Measurements from ENCODE around the gene GALNT7.

The GALNT7 gene

DNA sequence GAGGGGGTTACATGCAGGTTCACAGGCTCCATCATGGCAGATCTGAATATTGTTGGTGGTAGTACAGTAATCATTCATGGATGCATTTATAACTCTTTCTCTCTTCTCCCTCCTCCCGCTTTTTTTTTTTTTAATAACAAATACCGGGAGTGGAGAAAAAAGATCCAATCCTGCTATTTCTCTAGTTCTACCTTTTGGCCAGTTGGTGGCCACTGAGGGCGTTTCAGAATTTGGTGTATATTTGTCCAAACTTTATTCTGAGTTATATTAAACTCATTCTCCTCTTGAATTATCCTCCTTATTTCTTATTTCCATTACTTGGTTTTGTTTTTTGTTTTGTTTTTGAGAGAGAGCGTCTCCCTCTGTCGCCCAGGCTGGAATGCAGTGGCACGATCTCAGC lies 90.7 kb downstream of the GALNT7 start:
- in situ Hi-C loops (cut with MboI; ENCODE audit: low sequenced_read_pairs): no loop called here

- in situ Hi-C loops (cut with MboI; ENCODE audit: low sequenced_read_pairs): loop anchor here (10.0 kb wide), 1 partner anchor 246 kb away; no protein-coding TSS in a partner anchor
Measured at GRCh38 chr4:173261052-173261451, 92.4 kb downstream of the GALNT7 start.

DNA sequence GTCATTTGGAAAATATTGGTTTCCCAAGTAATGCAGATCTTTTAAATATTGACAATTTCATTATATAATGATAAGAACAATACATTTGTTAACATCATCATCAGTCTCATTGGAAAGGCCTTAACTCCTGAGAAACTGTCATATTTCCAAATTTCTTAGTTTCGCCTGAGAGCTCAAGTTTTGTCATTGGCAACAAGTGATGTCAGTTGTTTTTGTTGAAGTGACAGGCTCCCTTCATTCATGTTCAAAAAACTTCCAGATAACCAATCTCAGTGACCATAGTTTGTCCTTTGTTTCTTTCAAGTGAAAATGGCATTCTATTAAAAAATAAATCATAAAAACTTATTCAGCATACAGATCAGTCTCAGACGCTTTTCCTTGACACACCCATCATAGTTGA lies 93.8 kb downstream of the GALNT7 start:
- in situ Hi-C loops (cut with MboI; ENCODE audit: low sequenced_read_pairs): loop anchor here (10.0 kb wide), 1 partner anchor 248 kb away; no protein-coding TSS in a partner anchor

DNA sequence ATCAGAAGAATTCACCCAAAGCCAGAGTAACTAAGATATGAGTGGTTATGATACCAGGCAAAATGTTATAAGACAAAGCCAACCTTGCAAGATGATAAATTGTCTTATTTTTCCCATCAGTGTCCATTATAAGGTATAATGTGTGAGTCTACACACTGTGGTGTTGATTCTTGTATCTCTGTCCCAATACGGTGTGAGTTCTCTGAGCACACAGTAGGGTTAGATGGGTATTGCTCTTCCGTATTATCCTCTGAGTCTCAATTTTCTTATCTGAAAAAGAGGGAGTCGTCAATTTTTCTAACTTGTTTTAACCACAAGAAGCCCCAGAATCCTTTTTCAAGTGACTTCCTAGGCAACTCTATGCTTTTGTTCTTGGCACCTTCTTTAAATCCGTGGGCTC lies 95.6 kb downstream of the GALNT7 start:
- in situ Hi-C loops (cut with MboI; ENCODE audit: low sequenced_read_pairs): loop anchor here (10.0 kb wide), 1 partner anchor 249 kb away; no protein-coding TSS in a partner anchor

DNA sequence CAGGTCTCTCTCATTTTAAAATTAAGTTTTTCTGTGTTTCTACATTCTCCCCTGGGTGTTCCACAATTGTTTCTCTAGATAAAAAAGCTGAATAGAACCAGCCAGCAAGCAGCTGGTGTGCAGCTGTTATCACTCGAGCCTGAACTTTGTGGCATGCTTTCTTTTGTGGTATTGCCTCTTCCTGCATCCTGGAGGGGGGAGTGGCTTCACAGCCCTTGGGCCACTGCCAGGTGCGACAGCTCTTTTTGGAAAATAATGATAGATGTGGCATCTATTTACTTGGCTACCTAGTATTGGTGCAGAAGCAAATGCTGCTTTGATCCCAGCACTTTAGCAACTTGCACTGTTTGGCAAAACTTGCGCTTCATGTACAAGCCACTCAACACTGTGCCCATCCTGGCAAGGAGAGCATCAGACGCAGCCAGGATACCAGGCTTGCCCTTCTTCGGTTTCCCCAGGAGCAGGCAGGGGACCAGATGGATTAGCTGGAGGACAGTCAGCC lies 96.1 kb downstream of the GALNT7 start:
- in situ Hi-C loops (cut with MboI; ENCODE audit: low sequenced_read_pairs): loop anchor here (10.0 kb wide), 1 partner anchor 250 kb away; no protein-coding TSS in a partner anchor

DNA sequence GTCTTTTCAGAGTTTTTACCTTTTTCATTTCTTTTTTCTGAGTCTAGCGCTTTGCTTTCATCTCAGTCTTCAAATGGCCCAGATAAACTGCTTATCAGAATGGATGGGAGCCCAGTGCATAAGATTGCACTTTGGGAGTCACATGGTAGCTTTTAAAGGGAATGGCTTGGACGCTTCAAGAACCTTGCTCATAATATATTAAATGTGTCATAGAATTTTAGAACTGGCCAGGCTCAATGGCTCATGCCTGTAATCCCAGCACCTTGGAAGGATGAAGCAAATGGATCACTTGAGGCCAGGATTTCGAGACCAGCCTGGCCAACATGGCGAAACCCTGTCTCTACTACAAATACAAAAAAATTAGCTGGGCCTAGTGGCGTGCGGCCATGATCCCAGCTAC lies 97.1 kb downstream of the GALNT7 start:
- in situ Hi-C loops (cut with MboI; ENCODE audit: low sequenced_read_pairs): loop anchor here (10.0 kb wide), 1 partner anchor 251 kb away; no protein-coding TSS in a partner anchor

- in situ Hi-C loops (cut with MboI; ENCODE audit: low sequenced_read_pairs): loop anchor here (10.0 kb wide), 1 partner anchor 253 kb away; no protein-coding TSS in a partner anchor
Measured at GRCh38 chr4:173267711-173268110, 99.1 kb downstream of the GALNT7 start.

DNA sequence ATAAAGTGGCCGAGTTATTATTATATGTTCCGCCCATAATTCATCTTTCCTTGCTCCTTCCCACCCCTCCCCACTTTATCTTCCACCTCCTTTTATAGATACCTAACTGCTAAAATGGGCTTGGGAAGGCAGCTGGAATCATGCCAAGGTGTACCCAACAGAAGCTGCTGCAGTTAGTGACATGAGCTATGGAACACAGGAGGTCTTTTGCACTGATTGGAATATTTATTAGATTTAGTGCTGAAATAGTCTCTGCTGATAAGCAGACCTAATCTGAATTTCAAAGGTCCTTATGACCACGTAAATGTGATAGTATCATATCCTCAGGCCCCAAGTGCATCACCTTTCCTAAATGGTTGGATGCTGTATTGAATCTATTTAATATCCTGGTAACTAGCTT lies 100.7 kb downstream of the GALNT7 start:
- in situ Hi-C loops (cut with MboI; ENCODE audit: low sequenced_read_pairs): loop anchor here (10.0 kb wide), 1 partner anchor 254 kb away; no protein-coding TSS in a partner anchor

DNA sequence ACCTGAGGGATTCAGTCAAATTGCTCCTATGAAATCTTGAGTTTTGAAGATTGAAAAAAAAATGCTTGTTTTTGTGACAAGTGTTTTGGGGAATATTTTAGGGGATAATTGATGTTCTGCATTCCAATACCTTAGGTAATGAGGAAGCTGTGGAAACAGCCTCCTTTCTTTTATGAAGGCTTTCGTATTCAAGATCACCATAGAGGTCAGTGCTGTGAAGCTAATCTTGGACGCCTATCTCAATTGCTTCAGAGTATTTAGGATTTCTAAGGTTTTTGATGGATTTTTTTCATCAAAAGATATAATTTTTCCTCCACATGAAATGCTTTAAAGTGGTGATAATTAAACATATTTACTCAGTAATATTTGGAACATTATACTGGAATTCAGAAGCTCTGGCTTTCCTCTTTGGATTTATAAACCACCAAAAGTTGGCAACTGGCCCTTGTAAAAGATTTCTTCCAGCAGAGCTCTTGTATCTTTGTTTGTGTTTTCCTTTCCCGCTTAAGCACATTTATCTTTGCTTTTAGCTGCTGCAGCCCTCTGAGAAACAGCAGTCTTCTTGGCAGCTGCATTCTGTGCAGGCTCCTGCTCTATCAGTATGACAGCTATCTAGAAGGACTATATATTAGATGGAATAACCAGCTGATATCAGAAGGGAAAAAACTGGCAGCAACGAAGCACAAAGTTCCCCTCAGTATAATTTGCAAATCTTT lies 101.9 kb downstream of the GALNT7 start:
- in situ Hi-C loops (cut with MboI; ENCODE audit: low sequenced_read_pairs): no loop called here

DNA sequence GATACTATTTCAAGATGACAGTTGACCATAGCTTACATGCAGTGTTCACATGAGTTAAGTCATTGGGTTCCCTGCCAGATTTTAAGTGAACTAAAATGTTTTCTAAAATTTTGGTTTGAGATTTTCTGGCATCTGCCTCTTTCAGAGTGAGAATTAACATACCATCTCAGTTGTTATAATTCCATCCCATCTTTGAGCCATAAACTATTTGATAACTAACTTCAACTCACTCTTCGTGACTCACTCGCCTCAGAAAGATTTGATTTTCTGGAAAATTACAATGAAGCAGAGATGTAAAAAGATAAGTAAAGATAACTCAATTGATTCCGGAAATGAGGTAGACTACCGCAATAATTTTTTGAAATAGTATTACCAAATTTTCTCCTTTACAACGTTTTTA lies 103.7 kb downstream of the GALNT7 start:
- in situ Hi-C loops (cut with MboI; ENCODE audit: low sequenced_read_pairs): no loop called here

GRCh38 chr4:173272996-173273395 lies 104.4 kb downstream of the GALNT7 start:
- in situ Hi-C loops (cut with MboI; ENCODE audit: low sequenced_read_pairs): no loop called here

- in situ Hi-C loops (cut with MboI; ENCODE audit: low sequenced_read_pairs): no loop called here
Measured at GRCh38 chr4:173273941-173274340, 105.3 kb downstream of the GALNT7 start.

DNA sequence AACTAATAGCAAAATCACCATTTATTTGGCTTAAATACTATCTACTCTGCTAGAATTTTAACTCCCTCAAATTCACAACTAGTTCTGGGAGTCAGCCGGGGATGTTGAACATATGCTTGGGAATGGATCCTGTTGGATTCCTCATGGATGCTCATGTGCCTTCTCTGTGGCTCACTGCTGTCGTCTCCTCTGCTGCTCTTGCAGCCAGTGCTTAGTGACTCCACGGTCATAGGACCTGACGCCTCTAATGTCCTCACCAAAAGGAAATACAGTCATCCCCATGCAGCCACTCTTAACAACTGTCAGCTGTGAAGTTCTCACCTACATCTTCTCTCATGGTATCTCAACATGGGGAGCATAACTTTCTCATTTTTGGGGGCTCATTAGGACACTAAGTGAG lies 106.1 kb downstream of the GALNT7 start:
- in situ Hi-C loops (cut with MboI; ENCODE audit: low sequenced_read_pairs): no loop called here

- in situ Hi-C loops (cut with MboI; ENCODE audit: low sequenced_read_pairs): no loop called here
Measured at GRCh38 chr4:173275150-173275549, 106.5 kb downstream of the GALNT7 start.

DNA sequence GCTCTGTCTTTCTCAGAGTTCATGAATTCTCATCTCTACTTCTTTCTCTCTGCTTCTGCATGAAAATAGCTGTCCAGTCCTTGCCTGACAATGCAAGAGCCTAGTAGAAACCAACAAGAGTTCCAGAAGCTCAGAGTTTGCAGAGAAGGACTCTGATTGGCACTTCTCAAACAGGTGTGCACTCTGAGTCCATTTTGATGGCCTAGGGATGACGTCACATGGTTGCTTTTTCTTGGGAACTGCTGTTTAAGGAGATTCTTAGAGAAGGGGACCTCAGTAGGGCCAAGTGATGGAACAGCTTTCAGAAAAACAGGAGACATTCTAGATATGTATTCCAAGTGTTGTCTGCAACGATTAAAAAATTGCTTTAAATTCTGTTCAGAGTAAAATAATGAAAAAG lies 108.7 kb downstream of the GALNT7 start:
- in situ Hi-C loops (cut with MboI; ENCODE audit: low sequenced_read_pairs): no loop called here

DNA sequence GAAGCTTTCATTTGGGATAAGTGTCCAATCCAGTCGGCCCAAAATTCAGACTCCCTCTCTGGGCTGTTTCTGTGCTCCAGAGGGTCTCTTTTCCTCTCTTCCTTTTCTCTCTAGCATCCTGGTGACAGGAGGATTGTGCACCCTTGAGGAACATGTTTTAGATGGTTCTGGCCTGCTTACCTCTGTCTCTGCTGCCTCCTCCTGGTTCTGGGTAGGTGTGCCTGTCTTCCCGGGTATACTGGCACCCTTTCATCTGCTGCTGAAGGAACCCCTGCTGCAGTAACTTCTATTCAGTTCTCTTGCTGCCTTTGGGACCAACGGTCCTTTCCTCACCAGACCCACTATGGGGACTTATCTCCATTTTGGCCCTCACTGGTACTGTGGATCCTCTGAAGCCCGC lies 112.4 kb downstream of the GALNT7 start:
- in situ Hi-C loops (cut with MboI; ENCODE audit: low sequenced_read_pairs): no loop called here

DNA sequence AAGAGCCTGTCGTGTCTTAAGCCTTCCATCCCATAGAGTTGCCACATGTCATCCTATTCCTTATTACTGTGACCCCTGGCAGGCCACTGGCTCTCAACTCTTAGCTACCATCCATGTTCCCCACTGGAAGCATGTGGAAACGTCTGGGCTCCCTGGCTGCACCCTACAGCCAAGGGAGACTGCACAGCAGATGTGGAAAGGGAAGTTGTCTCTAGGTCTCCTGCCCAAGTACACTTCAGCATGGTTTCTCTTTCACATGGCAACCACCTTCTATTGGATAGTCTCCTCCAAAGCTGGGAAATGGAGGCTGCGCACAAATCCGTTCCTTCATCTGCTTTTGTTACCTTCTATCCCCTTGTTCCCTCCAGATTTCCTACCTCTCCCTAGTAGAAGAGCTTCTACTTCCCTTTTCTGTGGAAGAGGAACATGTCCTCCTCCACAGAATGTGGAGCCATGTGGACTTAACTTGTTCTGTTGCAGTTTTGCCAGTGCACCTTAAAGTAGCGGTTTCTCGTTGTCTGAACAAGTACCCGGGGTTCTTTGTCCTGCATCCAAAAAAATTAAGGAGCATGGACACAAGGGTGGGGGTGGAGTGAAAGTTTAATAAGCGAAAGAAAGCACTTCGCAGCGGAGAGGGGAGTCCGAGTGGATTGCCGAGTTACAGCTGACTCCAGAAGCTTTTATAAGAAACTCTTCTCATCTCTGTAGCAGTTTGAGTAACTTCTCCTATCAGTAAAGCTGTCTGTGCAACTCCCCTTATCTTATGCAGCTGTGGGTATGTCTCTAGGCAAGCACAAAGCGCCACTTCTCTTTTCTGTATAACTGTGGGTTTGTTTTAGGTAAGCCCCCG lies 113.0 kb downstream of the GALNT7 start:
- in situ Hi-C loops (cut with MboI; ENCODE audit: low sequenced_read_pairs): no loop called here

DNA sequence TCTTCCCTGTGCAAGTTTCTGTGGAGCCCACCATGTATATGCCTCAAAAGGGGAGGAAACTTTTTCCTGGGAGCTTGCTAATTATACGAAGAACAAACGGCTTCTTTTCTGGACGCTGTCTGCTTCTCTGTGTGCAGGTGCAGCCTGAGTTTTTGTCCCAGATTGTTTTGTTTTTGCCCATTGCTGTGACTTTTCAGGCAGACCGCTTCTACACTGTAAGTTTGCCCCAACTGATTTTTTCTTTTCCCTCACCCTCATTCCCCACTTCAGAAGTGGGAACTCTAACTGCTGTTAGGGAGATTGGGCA lies 113.6 kb downstream of the GALNT7 start:
- in situ Hi-C loops (cut with MboI; ENCODE audit: low sequenced_read_pairs): no loop called here

DNA sequence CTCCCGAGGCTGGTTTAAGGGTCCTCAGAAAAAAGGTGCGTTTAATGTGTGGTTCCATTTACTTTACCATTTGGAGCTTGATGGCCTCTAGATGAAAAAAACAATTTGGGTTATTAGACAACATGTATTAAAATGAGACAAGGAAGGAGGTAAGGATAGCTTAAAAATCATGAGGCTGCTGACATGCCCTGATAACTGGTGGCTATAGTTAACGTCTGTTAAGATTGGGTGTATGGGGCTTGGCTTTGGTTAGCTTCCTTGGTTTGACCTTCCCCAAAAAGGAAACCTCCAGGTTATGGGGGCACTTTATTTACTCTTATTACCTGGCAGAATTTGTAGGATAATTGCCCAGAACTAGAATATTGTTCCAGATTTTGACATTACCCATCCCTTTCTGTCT lies 114.0 kb downstream of the GALNT7 start:
- in situ Hi-C loops (cut with MboI; ENCODE audit: low sequenced_read_pairs): no loop called here

DNA sequence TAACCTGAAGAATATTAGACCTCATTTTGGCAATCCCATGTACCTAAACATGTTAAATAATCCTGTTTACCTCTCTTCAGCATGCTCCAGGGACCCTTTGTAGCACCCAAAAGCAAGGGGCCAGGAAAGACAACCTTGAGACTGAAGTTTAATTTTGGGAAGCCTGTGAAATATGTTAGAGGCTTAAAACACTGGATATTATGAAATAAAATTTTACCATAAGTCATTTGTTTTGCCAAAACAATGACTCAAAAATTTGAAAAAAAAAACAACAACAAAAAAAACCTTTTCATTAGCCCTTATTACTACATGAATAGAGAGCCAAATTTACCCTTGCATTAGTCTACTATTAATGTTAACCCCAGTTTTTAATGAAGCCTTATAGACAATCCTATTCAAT lies 115.9 kb downstream of the GALNT7 start:
- in situ Hi-C loops (cut with MboI; ENCODE audit: low sequenced_read_pairs): no loop called here

DNA sequence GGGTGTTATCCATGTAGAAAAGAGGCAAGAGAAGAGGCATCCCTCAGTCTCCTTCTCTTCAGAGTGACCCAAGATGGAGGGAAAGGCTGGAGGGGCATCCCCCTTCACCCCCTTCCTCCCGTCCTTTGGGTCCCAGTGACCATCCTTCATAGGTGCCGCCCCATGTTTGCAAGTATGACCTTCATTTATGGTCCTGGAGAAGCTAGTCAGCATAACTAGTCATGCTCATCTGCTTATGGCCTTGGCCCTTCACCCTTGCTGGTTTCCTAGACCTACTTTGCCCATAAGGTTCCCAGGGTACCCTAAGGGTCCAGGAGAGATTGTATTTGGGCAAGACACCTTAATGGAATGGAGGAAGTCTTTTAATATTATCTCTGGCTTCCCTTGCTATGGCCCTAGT lies 118.9 kb downstream of the GALNT7 start:
- in situ Hi-C loops (cut with MboI; ENCODE audit: low sequenced_read_pairs): no loop called here

DNA sequence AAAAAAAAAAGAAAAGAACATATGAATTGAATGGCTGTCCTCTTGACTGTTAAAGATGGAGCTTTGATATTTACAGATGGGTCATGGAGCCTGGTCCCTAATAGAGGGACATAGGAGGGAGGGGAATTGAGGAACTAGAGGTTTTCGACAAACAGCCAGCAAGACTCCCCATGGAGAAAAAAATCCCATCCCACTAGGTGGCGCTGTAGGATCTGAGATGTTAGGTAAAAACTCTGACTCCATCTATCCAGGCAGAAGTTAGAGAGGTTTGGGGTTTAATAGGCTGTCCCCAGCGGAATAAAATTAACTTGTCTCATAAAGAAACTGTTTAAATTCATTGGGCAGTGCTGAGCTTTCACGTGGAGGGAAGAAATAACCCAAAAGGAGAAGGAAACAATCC lies 119.7 kb downstream of the GALNT7 start:
- in situ Hi-C loops (cut with MboI; ENCODE audit: low sequenced_read_pairs): no loop called here

Data from HL-60/S4 treated with phorbol 12-myristate 13-acetate at 8.2 ng/mL for 4 days and 3 days (cell line).